Neuron (in vitro differentiated cells): ENCODE measurements around the gene ZYG11A.

ENCODE experiments used
- H2AFZ ChIP-seq: one replicate; pipeline ENCODE4 v1.6.1; 2013; ENCODE audit warnings: low read depth, mild to moderate bottlenecking, inconsistent platforms, low read length, moderate library complexity
- H3K27me3 ChIP-seq: one replicate; pipeline ENCODE4 v1.6.1; 2013; ENCODE audit warnings: low read length; ENCODE audit not compliant: insufficient read depth
- H3K36me3 ChIP-seq: one replicate; pipeline ENCODE4 v1.6.1; 2013; ENCODE audit warnings: low read length; ENCODE audit not compliant: insufficient read depth
- H3K4me1 ChIP-seq: one replicate; pipeline ENCODE4 v1.6.1; 2013; ENCODE audit warnings: low read length; ENCODE audit not compliant: insufficient read depth
- H3K4me3 ChIP-seq: 2 replicates; pipeline ENCODE4 v1.5.1; 2013; ENCODE audit warnings: mild to moderate bottlenecking, low read length, moderate library complexity
- H3K9me3 ChIP-seq: one replicate; pipeline ENCODE4 v1.6.1; 2013; ENCODE audit warnings: low read length

Gene ZYG11A

DNA sequence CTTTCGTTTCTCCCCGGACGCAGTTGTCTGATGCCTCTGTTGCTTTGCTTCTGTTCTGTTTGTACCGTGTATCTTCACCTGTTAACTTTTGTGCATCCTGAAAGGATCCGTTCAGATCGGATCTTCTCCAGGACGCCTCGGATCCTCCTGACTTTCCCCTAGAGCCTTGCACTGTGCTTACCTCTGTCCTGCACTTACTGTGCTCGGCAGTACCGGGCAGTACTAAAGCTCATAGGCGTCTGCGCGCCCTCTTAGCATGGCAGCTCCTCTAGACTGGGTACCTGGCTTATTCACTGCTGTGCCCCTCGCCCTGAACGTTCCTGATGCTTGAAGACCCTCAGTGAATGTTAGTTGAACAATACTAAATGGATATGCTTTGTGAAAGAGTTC is 85.5 kb downstream of the ZYG11A start:
- Histone ChIP-seq H2AFZ (peak overlapping the region; percentile 74), H3K27me3 (peaks cover 21% of the 10 kb centered on the region), H3K4me3 (peak overlapping the region; percentile 54), H3K9me3 (no peaks in the 10 kb centered on the region), H3K4me1 (no peaks in the 10 kb centered on the region), H3K36me3 (no peaks in the 10 kb centered on the region)

DNA sequence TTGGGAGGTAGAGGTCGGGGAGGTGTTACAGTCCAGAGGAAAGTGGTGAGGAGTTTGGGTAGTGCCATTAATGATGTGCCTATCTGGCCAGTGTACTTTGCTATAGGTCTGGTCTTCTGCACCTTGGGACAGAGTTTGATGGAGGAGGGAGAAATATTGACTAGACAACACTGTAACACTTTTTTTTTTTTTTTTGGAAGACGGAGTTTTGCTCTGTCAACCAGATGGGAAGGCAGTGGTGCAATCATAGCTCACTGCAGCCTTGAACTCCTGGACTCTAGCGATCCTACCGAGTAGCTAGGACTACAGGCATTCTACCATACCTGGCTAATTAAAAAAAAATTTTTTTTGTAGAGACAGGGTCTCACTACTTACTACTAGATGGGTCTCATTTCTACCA is 86.5 kb downstream of the ZYG11A start:
- peaks cover 15% of the 10 kb centered on the region for H3K27me3 ChIP-seq
- H2AFZ ChIP-seq: no peak overlapping the region
- H3K9me3 ChIP-seq: no peaks in the 10 kb centered on the region
- no peaks in the 10 kb centered on the region for H3K36me3 ChIP-seq
- no peaks in the 10 kb centered on the region for H3K4me1 ChIP-seq
- H3K4me3 ChIP-seq: no peak overlapping the region

DNA sequence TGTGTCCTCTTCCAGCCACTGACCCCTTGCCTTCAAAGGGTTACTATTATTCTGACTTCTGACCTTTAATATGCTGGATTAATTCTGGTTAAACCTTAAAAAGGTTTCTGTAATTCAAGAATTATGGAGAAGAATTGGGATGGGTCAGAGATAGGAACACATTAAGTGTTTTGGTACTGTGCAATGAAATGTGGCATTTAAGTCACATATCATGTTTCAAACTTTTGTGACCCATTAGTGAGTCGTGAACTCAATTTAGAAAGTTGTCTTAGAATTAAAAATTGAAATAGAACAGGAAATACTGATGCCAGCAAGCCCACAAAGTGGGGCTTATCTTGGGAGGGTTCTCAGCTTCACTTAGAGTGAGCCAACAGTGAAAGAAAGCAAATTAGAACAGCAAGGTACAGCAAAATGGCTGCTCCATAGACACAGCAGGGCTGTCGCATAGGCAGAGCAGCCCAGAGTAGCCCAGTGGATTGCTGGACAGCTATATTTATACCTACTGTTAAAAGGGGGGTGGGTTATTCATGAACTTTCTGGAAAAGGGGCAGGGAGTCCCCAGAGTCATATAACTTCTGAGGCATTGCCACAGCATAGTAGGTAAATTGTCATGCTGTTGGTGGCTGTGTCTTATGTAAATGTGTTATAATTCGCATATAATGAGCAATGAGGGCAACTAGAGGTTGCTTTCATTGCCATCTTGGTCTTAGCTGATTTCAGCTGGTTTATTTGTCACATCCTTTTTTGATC is 95.0 kb downstream of the ZYG11A start:
- Histone ChIP-seq H3K36me3 (no peaks in the 10 kb centered on the region), H2AFZ (no peak overlapping the region), H3K4me3 (no peak overlapping the region), H3K4me1 (no peaks in the 10 kb centered on the region), H3K27me3 (no peaks in the 10 kb centered on the region), H3K9me3 (no peaks in the 10 kb centered on the region)

DNA sequence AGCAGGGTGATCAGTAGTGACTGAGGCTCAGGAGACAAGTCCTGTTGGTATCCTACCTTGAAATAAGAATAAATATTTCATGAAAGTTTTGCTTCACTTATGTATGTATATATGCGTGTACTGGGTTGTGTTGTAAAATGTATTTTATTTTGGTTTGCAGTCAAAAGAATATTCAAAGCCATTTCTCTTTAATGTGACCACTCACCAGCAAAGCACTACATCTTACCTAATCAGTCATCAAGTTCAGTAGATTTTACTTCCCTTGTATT is 95.6 kb downstream of the ZYG11A start:
- Histone ChIP-seq H3K9me3 (no peaks in the 10 kb centered on the region), H3K27me3 (no peaks in the 10 kb centered on the region), H3K4me3 (no peak overlapping the region), H3K36me3 (no peaks in the 10 kb centered on the region), H2AFZ (no peak overlapping the region), H3K4me1 (no peaks in the 10 kb centered on the region)

DNA sequence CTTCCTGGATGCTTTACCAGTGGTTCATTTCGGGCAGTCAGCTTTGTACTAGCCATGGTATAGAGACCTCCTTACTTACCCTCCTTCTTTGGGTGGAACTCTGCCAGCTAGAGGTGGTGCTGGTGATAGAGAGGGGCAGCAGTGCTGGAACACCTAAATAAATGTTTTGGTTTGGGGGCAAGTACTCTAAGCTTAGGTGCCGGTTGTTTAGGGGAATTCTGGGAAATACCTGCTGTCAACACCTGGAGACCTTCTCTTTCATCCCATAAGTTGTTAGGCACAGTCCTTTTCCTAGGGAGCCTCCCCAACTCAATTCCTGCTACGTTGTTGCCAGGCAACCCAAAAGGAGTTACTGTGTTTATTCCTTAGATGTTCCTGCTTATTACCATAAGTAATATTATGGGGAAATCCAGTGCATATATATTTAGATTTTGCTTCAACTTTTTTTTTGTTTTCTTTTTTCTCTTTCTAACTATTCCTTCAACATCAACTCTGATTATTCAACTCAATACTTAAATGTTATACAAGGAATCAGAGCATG is 101.4 kb downstream of the ZYG11A start:
- Histone ChIP-seq H3K4me3 (no peak overlapping the region), H3K36me3 (no peaks in the 10 kb centered on the region), H2AFZ (no peak overlapping the region), H3K9me3 (no peaks in the 10 kb centered on the region), H3K4me1 (no peaks in the 10 kb centered on the region), H3K27me3 (no peaks in the 10 kb centered on the region)

DNA sequence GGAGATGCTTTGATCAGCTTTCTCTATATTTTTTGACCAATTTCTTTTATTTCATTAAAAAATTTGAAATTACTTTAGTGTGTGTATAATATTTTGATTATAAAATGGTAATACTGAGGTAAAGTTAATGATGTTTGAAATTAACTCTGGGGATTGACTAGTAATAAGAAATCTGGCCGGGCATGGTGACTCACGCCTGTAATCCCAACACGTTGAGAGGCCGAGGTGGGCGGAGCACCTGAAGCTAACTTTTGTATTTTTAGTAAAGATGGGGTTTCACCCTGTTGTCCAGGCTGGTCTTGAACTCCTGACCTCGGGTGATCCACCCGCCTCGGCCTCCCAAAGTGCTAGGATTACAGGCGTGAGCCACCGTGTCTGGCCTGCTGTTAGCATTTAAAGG is 102.0 kb downstream of the ZYG11A start:
- Histone ChIP-seq H3K4me3 (no peak overlapping the region), H3K4me1 (no peaks in the 10 kb centered on the region), H3K27me3 (no peaks in the 10 kb centered on the region), H3K36me3 (no peaks in the 10 kb centered on the region), H2AFZ (no peak overlapping the region), H3K9me3 (peaks cover 2% of the 10 kb centered on the region)
